PC-9 (cell line): Measurements from ENCODE around the gene MRPL34.

Experiments
- CTCF ChIP-seq: fragments of 200-600 bp; sonication (generic); conservative IDR thresholded peaks from 2 replicates; pipeline ENCODE4 v1.6.1; 2017; ENCODE audit warnings: mixed run types, antibody characterized with exemption, mild to moderate bottlenecking, moderate library complexity
- EZH2 ChIP-seq: fragments of 200-600 bp; sonication (generic); IDR thresholded peaks from 2 replicates; pipeline ENCODE4 v1.8.0; 2017; ENCODE audit warnings: antibody characterized with exemption, low read depth

DNA sequence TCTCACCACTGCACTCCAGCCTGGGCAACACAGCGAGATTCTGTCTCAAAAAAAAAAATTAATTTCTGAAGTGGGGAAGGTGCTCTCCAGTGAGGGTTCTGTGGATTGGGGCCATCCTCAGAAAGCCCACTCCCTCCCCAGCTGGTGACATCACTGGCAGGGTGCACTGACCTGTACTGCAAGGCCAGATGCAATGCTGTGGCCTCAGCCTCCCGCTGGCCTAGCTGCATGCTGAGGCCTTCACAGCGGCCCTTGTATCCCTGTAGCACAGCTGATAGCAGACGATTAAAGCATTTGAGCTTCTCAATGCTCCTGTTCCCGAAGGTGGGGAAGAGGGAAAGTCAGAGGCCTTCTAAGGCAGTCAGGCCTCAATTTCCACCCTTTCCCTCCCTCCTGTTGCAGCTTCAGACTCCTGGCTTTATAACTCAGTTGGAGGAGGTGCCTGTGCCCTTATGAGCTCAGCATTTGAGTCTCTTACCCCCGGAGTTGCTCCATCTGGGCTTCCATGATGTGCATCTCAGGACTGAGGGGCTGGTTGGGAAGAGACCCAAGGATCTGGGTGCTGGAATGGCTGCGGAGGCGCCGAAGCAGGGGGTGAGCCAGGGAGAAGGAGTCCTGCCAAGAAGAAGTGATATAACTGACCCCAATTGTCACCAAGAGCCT is 46.4 kb upstream of the MRPL34 start:
- TF ChIP-seq CTCF (no peak), EZH2 (no peak)
